Measurements from ENCODE around the gene UGT1A6. TPM values are rescaled to one million over a fixed set of nuclear protein-coding genes. Genes with fewer than 3 reads are reported as not detected.

Gene UGT1A6
- total RNA-seq, 1 donor from 2014 or later = not detected

GRCh38 chr2:233686928-233687327 lies 5.8 kb upstream of the UGT1A6 start:
- Histone ChIP-seq H3K4me1 (no peaks in the 10 kb centered on the region), H3K27me3 (ENCODE audit: low read depth) (peaks cover 20% of the 10 kb centered on the region), H3K4me3 (no peak overlapping the region), H3K9me3 (replicated peaks) (no peaks in the 10 kb centered on the region), H3K27ac (replicated peaks) (no peak overlapping the region), H3K36me3 (no peaks in the 10 kb centered on the region)
- no peak for TF ChIP-seq CTCF (IDR thresholded peaks at IDR 0.05; ENCODE audit: borderline replicate concordance)
- intact Hi-C loops (cut with micrococcal nuclease) = no loop called here
- no peak for DNase-seq

GRCh38 chr2:233688341-233688740 lies 4.3 kb upstream of the UGT1A6 start:
- TF ChIP-seq CTCF (IDR thresholded peaks at IDR 0.05; ENCODE audit: borderline replicate concordance) = no peak
- Histone ChIP-seq H3K4me3 (no peak overlapping the region), H3K27me3 (ENCODE audit: low read depth) (peaks cover 22% of the 10 kb centered on the region), H3K9me3 (replicated peaks) (no peaks in the 10 kb centered on the region), H3K4me1 (no peaks in the 10 kb centered on the region), H3K36me3 (no peaks in the 10 kb centered on the region), H3K27ac (replicated peaks) (no peak overlapping the region)
- DNase-seq = no peak
- intact Hi-C loops (cut with micrococcal nuclease) = no loop called here

DNA sequence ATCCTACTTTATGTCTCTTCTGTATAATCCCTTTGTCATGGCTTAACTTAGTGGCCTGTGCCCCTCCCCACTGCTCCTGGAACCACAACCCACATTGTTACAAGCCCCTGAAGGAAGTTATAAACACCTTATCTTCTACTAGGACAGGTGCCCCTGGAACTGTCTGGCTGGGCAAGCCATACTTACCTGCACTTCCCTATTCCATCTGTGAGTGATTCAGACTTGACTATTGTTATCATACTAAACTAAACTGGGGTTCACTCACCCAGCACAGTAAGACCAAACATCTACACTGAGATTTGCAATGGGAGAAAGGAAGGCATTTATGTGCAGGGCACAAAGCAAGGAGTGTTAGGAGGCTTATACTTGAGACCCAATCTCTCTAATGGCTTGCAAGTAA lies 3.7 kb upstream of the UGT1A6 start:
- no peaks in the 10 kb centered on the region for H3K9me3 ChIP-seq (replicated peaks)
- H3K4me3 ChIP-seq = no peak overlapping the region
- intact Hi-C loops (cut with micrococcal nuclease) = no loop called here
- H3K4me1 ChIP-seq = no peaks in the 10 kb centered on the region
- peaks cover 23% of the 10 kb centered on the region for H3K27me3 ChIP-seq (ENCODE audit: low read depth)
- no peaks in the 10 kb centered on the region for H3K36me3 ChIP-seq
- no peak for TF ChIP-seq CTCF (IDR thresholded peaks at IDR 0.05; ENCODE audit: borderline replicate concordance)
- no peak overlapping the region for H3K27ac ChIP-seq (replicated peaks)
- no peak for DNase-seq

DNA sequence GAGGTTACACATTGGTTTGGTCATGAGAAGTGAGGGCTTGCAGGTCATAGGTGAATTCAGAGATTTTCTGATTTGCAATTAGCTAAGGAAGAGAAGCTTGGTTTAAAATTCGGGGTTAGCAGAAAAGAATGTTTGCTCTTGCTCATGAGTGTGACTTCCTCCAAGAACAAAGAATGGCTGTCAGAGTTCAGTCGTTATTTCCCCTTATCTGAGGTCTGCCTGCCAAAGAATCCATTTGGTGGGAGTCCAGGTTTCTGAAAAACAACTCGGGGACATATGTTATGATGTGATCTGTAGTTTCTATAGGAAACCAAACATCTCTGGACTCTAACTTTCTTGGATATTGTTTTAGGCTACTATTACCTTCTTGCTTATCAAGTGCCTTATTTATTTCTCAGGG lies 3.2 kb upstream of the UGT1A6 start:
- Histone ChIP-seq H3K36me3 (no peaks in the 10 kb centered on the region), H3K4me1 (no peaks in the 10 kb centered on the region), H3K27me3 (ENCODE audit: low read depth) (peaks cover 23% of the 10 kb centered on the region), H3K27ac (replicated peaks) (no peak overlapping the region), H3K4me3 (no peak overlapping the region), H3K9me3 (replicated peaks) (no peaks in the 10 kb centered on the region)
- intact Hi-C loops (cut with micrococcal nuclease) = no loop called here
- DNase-seq = no peak
- TF ChIP-seq CTCF (IDR thresholded peaks at IDR 0.05; ENCODE audit: borderline replicate concordance) = no peak

- Histone ChIP-seq H3K27me3 (ENCODE audit: low read depth) (peaks cover 23% of the 10 kb centered on the region), H3K27ac (replicated peaks) (no peak overlapping the region), H3K36me3 (no peaks in the 10 kb centered on the region), H3K4me3 (no peak overlapping the region), H3K4me1 (no peaks in the 10 kb centered on the region), H3K9me3 (replicated peaks) (no peaks in the 10 kb centered on the region)
- no peak for TF ChIP-seq CTCF (IDR thresholded peaks at IDR 0.05; ENCODE audit: borderline replicate concordance)
- intact Hi-C loops (cut with micrococcal nuclease) = no loop called here
- DNase-seq = no peak
These were observed 2.2 kb upstream of the UGT1A6 start for GRCh38 chr2:233690444-233690843.
